WERI-Rb-1 (cell line): ENCODE measurements around the gene HEXD.
"Not testable (repeated sequence)": the region's sequence is repeated elsewhere in the genome, so short reads cannot be mapped to it uniquely, and the experiment has no call there.

Experiments used
- DNase-seq: peaks from one replicate; pipeline ENCODE4 v3.0.0-alpha.2; 2020
- H3K27ac ChIP-seq: fragments of 250-450 bp; sonication (Bioruptor Pico); 2 replicates; pipeline ENCODE4 v1.5.1; 2020; ENCODE audit warnings: mild to moderate bottlenecking, moderate library complexity
- H3K27me3 ChIP-seq: fragments of 250-450 bp; sonication (Bioruptor Pico); 2 replicates; pipeline ENCODE4 v1.5.1; 2021; ENCODE audit warnings: mild to moderate bottlenecking, low read depth, moderate library complexity; ENCODE audit not compliant: insufficient read depth, severe bottlenecking
- H3K36me3 ChIP-seq: fragments of 250-450 bp; sonication (Bioruptor Pico); 2 replicates; pipeline ENCODE4 v1.5.1; 2020; ENCODE audit warnings: mild to moderate bottlenecking, moderate library complexity
- H3K4me3 ChIP-seq: 2 replicates; pipeline ENCODE4 v1.5.1; 2011; ENCODE audit warnings: low read depth, mild to moderate bottlenecking, control low read depth, low read length
- H3K9me3 ChIP-seq: fragments of 250-450 bp; sonication (Bioruptor Pico); 2 replicates; pipeline ENCODE4 v1.5.1; 2021; ENCODE audit warnings: mild to moderate bottlenecking, moderate library complexity; ENCODE audit not compliant: severe bottlenecking
- CTCF ChIP-seq: IDR thresholded peaks from 2 replicates; pipeline ENCODE4 v1.5.1; 2011; ENCODE audit warnings: low read depth, mild to moderate bottlenecking, control low read depth, inconsistent platforms, low read length

The HEXD gene

GRCh38 chr17:82410014-82410716, 8.0 kb upstream of the HEXD start:
- DNase-seq = no peak
- Histone ChIP-seq H3K36me3 (peaks cover 40% of the 10 kb centered on the region), H3K27ac (no peak overlapping the region), H3K4me3 (no peak overlapping the region), H3K9me3 (no peaks in the 10 kb centered on the region), H3K27me3 (no peaks in the 10 kb centered on the region)
- 0 out of 2 replicates have a peak, but pooled peaks have one; percentile 14 for TF ChIP-seq CTCF

- no peaks in the 10 kb centered on the region for H3K9me3 ChIP-seq
- no peak for DNase-seq
- H3K27ac ChIP-seq = no peak overlapping the region
- H3K36me3 ChIP-seq = peaks cover 35% of the 10 kb centered on the region
- H3K27me3 ChIP-seq = no peaks in the 10 kb centered on the region
- no peak for TF ChIP-seq CTCF
- H3K4me3 ChIP-seq = no peak overlapping the region
These were observed 6.6 kb upstream of the HEXD start for GRCh38 chr17:82411396-82412053.

DNA sequence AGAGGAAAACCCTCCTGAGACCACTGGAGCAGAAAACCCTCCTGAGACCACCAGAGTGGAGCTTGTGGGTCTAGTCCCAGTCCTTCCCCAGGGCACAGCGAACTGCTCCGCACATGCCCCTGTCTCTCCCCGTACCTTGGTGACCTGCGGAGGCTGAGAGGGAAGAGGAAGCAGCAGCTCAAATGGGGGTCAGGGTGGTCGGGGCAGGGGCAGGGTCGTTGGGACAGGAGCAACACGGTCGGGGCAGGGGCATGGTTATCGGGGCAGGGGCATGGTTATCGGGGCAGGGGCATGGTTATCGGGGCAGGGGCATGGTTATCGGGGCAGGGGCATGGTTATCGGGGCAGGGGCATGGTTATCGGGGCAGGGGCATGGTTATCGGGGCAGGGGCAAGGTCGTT, 6.1 kb upstream of the HEXD start:
- H3K27me3 ChIP-seq, DNase-seq, H3K4me3 ChIP-seq, H3K9me3 ChIP-seq, H3K27ac ChIP-seq: not testable (repeated sequence)
- peaks cover 35% of the 10 kb centered on the region for H3K36me3 ChIP-seq

GRCh38 chr17:82412535-82413520, 5.3 kb upstream of the HEXD start:
- H3K4me3 ChIP-seq = no peak overlapping the region
- no peaks in the 10 kb centered on the region for H3K9me3 ChIP-seq
- no peak overlapping the region for H3K27ac ChIP-seq
- peaks cover 29% of the 10 kb centered on the region for H3K36me3 ChIP-seq
- no peak for DNase-seq
- H3K27me3 ChIP-seq = no peaks in the 10 kb centered on the region
- no peak for TF ChIP-seq CTCF

GRCh38 chr17:82414548-82415281, 3.4 kb upstream of the HEXD start:
- H3K9me3 ChIP-seq = no peaks in the 10 kb centered on the region
- peak; percentile 76 for TF ChIP-seq CTCF
- peak overlapping the region; percentile 32 for H3K27ac ChIP-seq
- H3K36me3 ChIP-seq = peaks cover 30% of the 10 kb centered on the region
- DNase-seq = peak; percentile 85
- no peaks in the 10 kb centered on the region for H3K27me3 ChIP-seq
- H3K4me3 ChIP-seq = no peak overlapping the region
